NCI-H187 (cell line): ENCODE results near the gene AGPAT1.
"Not testable (repeated sequence)": the region's sequence is repeated elsewhere in the genome, so short reads cannot be mapped to it uniquely, and the experiment has no call there.

ENCODE experiments used
- DNase-seq, 2 experiments: peaks; one replicate each; lab custom pipeline; 2025; lab: John Stamatoyannopoulos, UW

The AGPAT1 gene

GRCh38 chr6:32148289-32149091 is 27.4 kb downstream of the AGPAT1 start:
- DNase-seq, result peak in 1 of 2 experiments; percentile 22

DNA sequence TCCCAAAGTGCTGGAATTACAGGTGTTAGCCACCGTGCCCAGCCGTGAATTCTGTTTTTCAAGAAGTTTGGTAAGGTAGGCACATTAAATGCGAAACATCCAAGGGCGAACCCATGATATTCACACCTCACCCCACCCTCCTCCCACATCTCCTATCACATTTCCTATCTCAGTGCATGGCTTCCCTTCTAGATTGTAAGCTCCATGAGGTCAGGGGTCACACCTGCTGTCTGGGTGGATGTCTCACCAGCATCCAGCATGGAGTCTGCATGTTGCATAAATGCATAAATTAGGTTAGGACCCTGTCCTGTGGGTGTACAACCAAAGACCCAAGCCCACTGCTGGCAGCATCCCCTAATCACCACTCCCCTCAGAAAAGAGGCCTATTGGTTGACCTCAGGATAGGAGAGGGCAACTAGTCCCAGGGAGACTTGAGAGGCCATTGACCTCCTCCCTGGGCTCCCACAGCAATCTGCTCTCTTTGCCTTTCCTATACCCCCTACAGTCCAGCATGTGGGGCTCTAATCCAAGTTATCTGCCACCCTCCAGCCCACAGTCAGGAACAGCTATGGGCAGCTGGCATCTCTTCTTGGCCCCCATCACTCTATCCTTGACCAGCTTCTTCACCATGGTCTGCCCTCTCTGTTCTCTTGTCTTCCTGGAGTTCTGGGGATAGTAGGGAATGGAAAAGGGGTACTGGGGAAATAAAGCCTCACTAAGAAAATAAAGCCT is 28.3 kb downstream of the AGPAT1 start:
- no peak for DNase-seq

GRCh38 chr6:32146687-32147086 is 29.2 kb downstream of the AGPAT1 start:
- DNase-seq, result no peak

GRCh38 chr6:32146287-32146686 is 29.6 kb downstream of the AGPAT1 start:
- no peak for DNase-seq

DNA sequence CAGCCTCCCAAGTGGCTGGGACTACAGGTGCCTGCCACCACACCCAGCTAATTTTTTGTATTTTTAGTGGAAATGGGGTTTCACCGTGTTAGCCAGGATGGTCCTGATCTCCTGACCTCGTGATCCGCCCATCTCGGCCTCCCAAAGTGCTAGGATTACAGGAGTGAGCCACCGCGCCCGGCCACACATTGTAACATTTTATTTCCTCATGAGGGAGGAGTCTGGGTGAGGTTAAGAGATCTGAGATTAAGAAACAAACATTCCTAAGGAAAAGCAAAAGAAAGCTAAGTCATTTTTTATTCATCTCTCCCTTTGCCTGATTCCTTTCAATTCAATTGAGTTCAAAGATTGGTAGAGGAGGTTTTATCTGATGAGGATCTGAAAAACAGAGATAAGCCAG is 31.6 kb downstream of the AGPAT1 start:
- DNase-seq, result not testable (repeated sequence)

GRCh38 chr6:32140420-32141046 is 35.4 kb downstream of the AGPAT1 start:
- DNase-seq, result no peak

DNA sequence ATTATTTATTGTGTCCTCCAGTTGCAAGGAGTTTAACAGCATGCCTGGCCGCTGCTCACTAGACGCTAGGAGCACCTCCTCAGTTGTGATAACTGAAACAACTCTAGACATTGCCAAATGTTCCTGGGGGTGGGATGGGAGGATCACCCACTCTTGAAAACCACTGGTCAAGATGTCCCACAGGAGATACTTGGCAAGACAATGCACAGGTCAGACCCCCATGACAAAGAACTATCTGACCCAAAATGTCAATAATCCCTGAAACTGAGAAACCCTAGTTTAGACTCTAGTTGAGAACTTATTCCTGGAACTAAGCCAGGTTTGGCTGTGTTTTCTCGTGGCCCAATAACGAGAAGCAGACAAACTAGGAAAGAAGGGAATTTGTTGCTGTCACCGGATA is 36.3 kb downstream of the AGPAT1 start:
- DNase-seq, result no peak

DNA sequence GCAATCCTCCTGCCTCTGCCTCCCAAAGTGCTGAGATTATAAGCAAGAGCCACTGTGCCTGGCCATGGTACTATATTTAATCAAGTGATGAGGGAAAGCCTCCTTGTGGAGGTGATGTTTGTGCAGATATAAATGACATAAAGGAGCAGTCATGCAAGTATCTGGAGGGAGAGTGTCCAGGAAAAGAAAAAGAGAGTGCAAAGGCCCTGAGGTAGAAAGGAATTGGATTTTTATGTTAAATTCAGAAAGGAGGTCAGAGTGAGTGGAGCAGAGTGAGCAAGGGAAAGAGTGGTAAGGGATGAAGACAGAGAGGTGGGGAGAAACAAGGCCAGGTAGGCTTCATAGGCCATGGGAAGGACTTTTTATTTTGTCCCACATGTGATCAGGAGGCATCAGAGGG is 38.4 kb downstream of the AGPAT1 start:
- DNase-seq, result no peak

GRCh38 chr6:32133786-32134185 is 42.1 kb downstream of the AGPAT1 start:
- DNase-seq, result no peak

GRCh38 chr6:32132110-32132509 is 43.8 kb downstream of the AGPAT1 start:
- DNase-seq, result no peak

- no peak for DNase-seq
These were observed 44.4 kb downstream of the AGPAT1 start for GRCh38 chr6:32131439-32131948.

DNA sequence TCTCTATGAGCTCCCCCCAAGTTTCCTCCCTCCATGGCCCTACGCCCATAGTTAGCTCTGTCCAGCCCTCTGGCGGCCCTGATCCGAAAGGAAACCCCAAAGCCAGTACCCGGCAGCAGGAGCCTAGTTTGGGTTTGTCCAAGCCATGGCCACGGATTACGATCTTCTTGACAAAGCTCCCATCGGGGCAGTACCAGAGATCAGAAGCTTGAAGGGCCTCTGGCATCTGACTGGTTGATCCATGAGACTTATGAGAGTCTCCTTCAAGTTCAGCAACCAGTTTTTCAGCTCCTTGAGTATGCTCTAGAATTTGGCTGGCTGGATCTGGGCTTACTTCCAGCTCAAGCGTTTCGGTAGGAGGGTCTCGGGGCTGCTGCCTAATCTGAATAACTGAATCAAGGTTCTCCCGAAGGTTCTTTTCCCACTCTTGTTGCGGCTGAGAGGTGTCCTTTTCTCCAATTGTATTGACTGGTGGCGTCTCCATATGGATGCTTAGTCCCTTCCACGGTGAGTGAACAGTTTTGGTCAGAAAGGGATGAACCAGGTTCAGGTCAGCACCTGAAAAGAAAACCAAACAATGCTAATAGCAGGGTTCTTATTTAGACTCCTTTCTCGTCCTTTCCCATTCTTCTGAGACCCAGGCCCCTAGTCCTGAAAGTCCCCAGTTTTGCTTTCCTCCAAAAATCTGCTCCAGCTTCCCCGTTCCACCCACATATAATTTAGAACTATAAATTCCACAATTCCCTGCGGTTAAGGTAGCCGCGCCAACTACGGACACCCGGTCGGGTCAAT is 46.4 kb downstream of the AGPAT1 start:
- DNase-seq, result no peak

DNA sequence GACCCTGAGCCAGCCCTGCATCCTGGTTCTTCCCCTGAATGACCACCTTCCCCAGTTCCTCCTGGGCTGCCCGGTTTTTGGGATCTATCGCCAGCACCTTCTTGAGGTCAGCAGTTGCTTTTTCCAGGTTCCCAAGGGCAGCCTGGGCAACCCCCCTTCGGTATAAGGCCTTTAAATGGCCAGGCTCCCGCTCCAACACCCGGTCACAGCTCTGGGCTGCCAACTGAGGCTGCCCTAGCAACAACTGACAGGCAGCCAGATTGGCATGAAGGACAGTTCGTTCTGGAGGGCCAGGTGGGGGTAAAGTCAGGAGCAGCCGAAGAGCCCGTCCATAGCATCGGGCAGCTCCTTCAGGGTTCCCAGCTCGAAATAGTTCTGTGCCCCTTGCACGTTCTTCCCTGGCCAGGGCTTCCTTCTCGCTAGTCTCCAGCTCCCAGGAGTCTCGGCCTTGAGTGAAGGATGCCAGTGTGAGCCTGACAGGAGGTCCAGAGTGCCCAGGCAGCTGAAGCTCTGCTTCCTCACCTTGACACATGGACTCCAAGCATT is 47.1 kb downstream of the AGPAT1 start:
- no peak for DNase-seq

- peak; percentile 83 to 95 for DNase-seq
These were observed 47.9 kb downstream of the AGPAT1 start, which contains the start of gene ATF6B for GRCh38 chr6:32127717-32128592. Gene ATF6B (minus strand): TSS chr6:32128246. CDS start chr6:32128207, 39 bp downstream.

GRCh38 chr6:32127409-32127716 is 48.5 kb downstream of the AGPAT1 start:
- DNase-seq, result no peak

GRCh38 chr6:32126880-32127279 is 49.0 kb downstream of the AGPAT1 start:
- no peak for DNase-seq

GRCh38 chr6:32123681-32124080 is 52.2 kb downstream of the AGPAT1 start:
- DNase-seq, result no peak

GRCh38 chr6:32120573-32121059 is 55.3 kb downstream of the AGPAT1 start:
- DNase-seq, result no peak

- DNase-seq, result peak in 1 of 2 experiments; percentile 12
These were observed 56.9 kb downstream of the AGPAT1 start for GRCh38 chr6:32118782-32119628.
